ENCODE data around the gene RBM14.
"Not testable (repeated sequence)": the region's sequence is repeated elsewhere in the genome, so short reads cannot be mapped to it uniquely, and the experiment has no call there.

Gene RBM14, protein sequence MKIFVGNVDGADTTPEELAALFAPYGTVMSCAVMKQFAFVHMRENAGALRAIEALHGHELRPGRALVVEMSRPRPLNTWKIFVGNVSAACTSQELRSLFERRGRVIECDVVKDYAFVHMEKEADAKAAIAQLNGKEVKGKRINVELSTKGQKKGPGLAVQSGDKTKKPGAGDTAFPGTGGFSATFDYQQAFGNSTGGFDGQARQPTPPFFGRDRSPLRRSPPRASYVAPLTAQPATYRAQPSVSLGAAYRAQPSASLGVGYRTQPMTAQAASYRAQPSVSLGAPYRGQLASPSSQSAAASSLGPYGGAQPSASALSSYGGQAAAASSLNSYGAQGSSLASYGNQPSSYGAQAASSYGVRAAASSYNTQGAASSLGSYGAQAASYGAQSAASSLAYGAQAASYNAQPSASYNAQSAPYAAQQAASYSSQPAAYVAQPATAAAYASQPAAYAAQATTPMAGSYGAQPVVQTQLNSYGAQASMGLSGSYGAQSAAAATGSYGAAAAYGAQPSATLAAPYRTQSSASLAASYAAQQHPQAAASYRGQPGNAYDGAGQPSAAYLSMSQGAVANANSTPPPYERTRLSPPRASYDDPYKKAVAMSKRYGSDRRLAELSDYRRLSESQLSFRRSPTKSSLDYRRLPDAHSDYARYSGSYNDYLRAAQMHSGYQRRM

GRCh38 chr11:66616379-66617154 lies at the start of gene RBM14:
TSS of gene RBM14 (plus strand) at chr11:66616630. CDS start at chr11:66616721, 91 bp downstream.
- peak; percentile 99 for DNase-seq (ENCODE audit: low read depth)

DNA sequence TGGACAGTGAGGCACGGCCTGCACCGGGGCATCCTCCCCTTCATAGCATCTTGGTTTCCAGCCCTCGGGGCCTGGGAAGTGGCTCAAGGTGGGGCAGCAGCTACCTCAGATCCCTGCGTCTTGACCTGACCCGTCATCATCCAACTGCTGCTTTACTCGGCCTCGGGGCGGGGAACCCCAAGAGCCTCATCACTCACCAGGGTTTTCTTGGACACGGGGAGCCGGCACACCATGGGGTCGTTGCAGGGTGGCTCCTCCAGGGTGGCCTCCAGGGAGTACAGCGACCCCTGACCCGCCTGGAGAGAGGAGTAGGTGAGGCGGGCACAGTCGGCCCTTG lies 48.7 kb upstream of the RBM14 start:
- DNase-seq (ENCODE audit: low read depth): no peak

GRCh38 chr11:66568124-66568916 lies 48.1 kb upstream of the RBM14 start, which contains the start of gene CTSF:
TSS of gene CTSF (minus strand) at chr11:66568606. CDS start at chr11:66568486, 120 bp downstream.
- DNase-seq (ENCODE audit: low read depth): peak; percentile 71

DNA sequence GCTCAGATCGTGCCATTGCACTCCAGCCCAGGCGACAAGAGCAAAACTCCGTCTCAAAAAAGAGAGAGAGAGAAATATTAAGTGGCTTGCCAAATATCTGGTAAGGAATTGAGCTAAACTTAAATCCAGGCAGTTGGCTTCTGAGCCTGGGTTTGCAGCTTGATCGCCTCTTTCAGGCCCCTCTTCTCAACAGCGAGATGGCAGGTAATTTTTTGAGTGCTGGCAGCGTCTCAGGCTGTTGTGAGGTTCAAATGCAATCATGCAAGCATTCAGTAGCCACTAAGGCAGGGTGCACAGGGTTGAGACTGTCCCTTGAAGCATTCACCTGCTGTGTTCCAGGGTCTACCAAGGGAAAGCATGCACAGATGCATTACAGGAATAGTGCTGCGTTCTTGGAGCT lies 47.4 kb upstream of the RBM14 start:
- no peak for DNase-seq (ENCODE audit: low read depth)

DNA sequence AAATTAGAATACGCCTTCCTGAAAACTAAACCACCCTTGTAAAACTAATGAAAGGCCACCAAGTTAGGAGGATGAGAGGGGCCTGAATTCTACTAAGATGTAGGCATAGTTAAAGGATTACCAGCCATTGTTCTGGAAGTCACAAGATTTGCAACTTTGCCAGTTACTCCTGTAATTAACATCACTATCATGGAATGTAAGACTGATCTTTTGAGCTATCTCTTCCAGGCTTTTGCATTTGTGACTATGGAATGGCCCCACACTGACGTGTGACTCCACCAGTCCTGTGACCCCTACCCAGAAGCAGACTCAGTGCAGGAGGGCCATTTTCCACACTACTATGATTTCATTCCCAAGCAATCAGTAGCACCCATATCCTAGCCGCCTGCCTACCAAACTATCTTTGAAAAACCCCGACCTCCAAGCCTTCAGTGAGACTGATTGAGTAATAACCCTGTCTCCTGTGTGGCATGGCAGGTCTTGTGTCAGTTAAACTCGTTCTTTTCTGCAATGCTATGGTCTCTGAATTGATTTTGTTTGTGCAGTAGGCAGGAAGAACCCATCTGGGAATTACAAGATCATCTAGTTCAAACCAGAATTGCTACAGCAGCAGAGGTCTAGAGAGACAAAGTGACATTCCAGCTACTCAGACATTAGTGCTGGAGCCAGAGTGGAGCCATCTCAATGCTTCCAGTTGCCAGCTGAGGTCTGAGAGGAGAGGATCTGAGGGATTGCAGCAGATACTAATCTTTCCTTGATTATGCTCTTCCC lies 46.2 kb upstream of the RBM14 start:
- DNase-seq (ENCODE audit: low read depth): no peak

DNA sequence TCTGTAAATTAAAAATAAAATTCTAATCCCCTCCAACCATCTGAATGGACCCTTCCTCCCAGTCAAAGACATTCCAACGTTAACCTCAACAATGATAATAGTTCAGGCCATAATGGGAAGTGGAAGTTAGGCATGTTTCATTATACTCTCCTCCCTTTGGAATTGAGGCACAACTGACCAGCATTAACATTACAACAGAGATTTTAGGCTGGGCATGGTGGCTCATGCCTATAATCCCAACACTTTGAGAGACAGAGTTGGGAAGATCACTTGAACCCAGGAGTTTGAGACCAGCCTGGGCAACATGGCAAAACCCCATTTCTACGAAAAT lies 45.6 kb upstream of the RBM14 start:
- DNase-seq (ENCODE audit: low read depth): no peak

DNA sequence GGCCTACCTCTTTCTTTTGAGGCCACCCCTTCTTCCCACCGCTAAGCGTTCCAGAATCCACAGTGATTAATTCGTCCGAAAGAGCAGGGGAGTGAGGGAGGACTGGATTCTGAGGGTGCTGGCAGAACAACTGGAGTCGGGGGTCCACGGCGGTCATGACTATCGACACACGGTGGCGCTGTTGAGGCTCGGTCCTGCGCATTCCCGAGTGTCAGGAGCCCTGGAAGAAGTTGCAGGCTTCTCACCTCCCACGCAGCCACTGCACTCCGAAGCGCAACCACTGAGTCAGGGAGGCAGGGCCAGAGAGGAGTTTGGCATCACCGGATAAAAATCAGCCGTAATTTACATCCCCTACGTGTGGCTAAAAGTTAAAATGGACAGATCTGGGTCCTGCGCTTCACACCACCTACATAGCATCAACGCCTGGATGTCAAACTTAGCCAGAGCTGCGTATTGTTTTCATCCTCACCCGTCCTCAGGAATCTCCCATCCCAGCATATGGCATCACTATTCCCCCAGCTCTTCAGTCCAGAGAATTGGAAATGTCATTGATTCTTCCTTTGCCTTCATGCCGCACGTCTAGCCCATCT lies 37.3 kb upstream of the RBM14 start:
- peak; percentile 73 for DNase-seq (ENCODE audit: low read depth)

- DNase-seq (ENCODE audit: low read depth): peak; percentile 43
Measured at GRCh38 chr11:66580803-66581202, 35.6 kb upstream of the RBM14 start.

DNA sequence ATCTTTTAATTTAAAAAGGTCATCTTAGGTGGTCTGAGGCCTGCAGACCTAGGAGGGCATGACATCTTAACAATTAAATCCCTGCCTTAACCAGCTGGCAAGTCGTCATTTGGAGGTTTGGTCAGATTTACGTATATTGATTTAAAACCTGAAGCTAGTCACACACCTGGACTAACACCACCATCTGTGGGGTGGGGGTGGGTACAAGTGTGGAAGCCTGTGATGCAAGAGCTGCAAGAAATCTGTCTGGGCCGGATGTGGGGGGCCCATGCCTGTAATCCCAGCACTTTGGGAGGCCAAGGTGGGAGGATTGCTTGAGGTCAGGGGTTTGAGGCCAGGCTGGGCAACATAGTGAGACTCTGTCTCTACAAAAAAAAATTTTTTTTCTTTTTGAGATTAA lies 35.2 kb upstream of the RBM14 start:
- DNase-seq (ENCODE audit: low read depth): no peak

- DNase-seq (ENCODE audit: low read depth): not testable (repeated sequence)
Measured at GRCh38 chr11:66582565-66583147, 33.8 kb upstream of the RBM14 start.

- DNase-seq (ENCODE audit: low read depth): not testable (repeated sequence)
Measured at GRCh38 chr11:66585447-66585846, 31.0 kb upstream of the RBM14 start.

GRCh38 chr11:66586136-66586535 lies 30.3 kb upstream of the RBM14 start:
- DNase-seq (ENCODE audit: low read depth): no peak

DNA sequence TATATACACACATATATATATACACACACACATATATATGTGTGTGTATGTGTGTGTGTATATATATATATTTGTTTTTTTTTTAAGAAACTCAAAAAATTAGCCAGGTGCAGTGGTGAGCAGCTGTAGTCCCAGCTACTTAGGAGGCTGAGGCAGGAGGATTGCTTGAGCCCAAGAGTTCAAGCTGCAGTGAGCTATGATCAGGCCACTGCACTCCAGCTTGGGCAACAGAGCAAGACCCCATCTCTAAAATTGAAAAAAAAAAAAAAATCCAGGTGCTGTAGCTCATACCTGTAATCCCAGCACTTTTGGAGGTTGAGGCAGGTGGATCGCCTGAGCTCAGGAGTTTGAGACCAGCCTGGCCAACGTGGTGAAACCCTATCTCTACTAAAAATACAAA lies 27.1 kb upstream of the RBM14 start:
- not testable (repeated sequence) for DNase-seq (ENCODE audit: low read depth)

DNA sequence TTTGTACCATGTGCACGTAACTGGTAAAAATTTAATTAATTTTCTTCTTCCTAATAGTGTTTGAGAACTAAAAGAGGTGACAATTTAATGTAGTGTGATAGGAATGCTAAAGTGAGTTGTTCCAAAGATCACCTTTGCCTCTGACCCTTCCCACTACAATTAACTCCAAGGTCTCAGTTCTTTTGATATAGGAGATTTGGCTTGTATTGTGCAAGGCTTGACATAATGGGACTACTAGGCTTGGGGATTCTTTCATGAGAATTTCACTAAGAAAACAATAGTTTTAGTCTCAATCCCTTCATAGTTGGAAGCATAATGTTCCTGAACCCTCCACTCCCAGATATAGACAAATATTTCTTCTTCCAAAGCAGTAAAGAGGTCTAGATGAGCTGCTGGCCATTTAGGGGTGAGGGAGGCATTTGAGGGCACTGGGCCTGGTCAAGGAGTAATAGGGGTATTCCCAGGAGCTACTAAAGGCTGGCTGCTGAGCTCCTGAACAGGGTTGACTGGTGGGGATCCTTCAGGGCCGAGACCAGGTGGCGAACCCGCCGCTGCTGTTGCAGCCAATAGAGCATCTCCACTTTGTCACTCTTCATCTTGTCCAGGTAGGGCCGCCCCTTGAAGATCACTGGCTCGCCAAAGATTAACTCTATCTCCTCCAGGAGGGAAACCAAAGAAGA lies 26.3 kb upstream of the RBM14 start:
- DNase-seq (ENCODE audit: low read depth): no peak

DNA sequence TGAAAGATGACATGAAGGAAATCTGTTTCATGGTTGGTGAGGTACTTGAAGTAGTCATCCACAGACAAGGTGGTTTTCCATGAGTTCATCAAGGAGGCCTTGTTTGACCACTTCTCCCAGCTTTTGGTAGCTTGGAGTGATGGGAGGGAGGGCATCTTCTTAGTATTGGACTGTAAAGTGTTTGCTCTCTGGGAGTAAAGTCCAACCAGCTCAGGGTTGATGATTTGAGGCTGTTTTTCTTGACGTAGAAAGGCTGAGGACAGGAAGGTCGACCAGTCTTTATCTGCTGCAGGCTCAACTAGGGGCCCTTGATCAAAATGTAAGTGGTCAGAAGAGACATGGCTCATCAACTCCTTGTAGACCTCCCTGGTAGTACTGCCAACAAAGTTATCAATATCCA lies 25.3 kb upstream of the RBM14 start:
- DNase-seq (ENCODE audit: low read depth): no peak

DNA sequence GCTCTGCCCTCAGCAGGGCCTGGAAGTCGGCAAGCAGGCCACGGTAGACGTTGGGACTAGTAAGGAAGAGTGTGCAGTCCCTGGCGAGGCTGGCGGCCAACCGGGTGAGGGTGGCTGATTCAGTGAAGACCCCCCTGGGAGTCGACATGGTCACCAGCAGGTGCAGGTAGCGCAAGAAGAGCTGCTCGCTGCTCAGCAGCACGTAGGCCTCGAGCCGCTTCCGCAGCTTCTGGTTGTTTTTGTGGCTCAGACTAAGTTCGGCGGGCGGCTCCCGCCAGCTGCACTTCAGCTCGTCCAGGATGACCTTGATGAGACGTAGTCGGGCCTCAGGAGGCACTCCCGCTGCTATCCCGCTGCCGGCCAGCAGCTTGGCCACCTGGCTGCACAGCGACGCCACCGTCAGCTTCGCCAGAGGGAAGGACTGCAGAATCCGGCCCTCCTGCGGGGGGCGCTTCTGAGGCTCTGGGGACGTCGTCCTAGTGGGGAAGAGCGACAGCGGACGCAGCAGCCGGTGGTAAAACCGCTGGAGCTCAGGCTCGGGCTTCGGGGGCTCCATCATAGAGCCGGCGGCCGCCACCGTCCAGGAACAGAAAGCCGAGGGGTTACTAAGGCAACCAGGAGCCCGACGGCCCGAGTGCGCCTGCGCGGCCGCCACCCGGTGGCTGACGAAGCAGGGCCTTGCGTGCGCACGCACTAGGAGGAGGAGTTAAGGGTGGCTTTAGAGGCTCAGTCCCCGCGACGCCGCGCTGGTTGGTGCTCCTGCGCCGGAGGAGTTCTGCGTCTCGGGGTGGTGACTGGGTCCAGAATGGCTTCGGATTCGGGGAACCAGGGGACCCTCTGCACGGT lies 23.8 kb upstream of the RBM14 start, which contains the start of the genes CCDC87 and CCS:
TSS of gene CCDC87 (minus strand) at position 607 of the 846 bp plus-strand sequence. CDS start at position 559, 48 bp downstream.
TSS of gene CCS (plus strand) at position 729 of the 846 bp plus-strand sequence. CDS start at position 806, 77 bp downstream.
- DNase-seq (ENCODE audit: low read depth): peak; percentile 92

DNA sequence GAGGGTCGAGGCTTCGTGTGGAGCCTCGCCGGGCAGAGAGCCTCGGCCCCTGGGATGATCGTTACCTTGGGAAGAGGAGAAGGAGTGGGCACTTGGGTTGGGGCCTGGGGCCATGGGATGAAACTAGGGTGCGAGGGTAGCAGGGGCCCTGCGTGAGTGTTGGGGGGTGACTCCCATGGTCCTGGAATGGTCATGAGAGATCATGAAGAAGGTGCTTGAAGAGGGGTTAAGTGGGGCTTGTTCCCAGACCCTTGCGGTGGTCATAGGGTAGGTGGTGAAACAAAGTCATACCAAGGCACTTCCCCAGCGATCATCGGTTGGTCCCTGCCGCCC lies 23.2 kb upstream of the RBM14 start:
- no peak for DNase-seq (ENCODE audit: low read depth)

GRCh38 chr11:66593650-66594049 lies 22.8 kb upstream of the RBM14 start:
- no peak for DNase-seq (ENCODE audit: low read depth)
